GM12878 (cell line): ENCODE results near the gene TTLL11. TPM values are rescaled to one million over a fixed set of nuclear protein-coding genes. Genes with fewer than 3 reads are reported as not detected.

Experiments
- ATAC-seq: fragments of 200-7000 bp; cut with Tn5 transposase; 3 replicates; pipeline ENCODE4 v1.9.1; 2020; ENCODE audit warnings: mild to moderate bottlenecking, moderate library complexity
- BruUV-seq: library from RNA; stranded (reverse); fragments of 400-500 nt; replicated peaks from 2 replicates; lab custom pipeline; 2021; lab: Mats Ljungman, UMichigan
- CTCF ChIA-PET: fragments of 300-600 bp; sonication (Branson Sonifier 250); formaldehyde crosslinking; extraction: SDS; loops from one replicate; lab custom pipeline; 2021; ENCODE audit warnings: inconsistent platforms; lab: Yijun Ruan, JAX
- POLR2A ChIA-PET: fragments of 350-600 bp; formaldehyde crosslinking; extraction: SDS; loops from one replicate; lab custom pipeline; 2021; ENCODE audit warnings: inconsistent platforms; lab: Charles Lee
- RAD21 ChIA-PET: fragments of 300-600 bp; sonication (Branson Sonifier 250); formaldehyde crosslinking; loops from one replicate; lab custom pipeline; 2023; ENCODE audit warnings: antibody characterized with exemption; ENCODE audit not compliant: unreplicated experiment; lab: Charles Lee
- SMC1A ChIA-PET: fragments of 300-600 bp; sonication (Branson Sonifier 250); formaldehyde crosslinking; loops from one replicate; lab custom pipeline; 2023; ENCODE audit not compliant: unreplicated experiment, uncharacterized antibody; lab: Charles Lee
- DNase-seq: peaks from one replicate; pipeline ENCODE4 v3.0.0-alpha.2; 2011; ENCODE audit warnings: low read depth, low spot score
- FAIRE-seq: peaks from 3 replicates; lab custom pipeline; 2011; peaks lifted over from hg19 to GRCh38; lab: Jason Lieb, UNC
- H2AFZ ChIP-seq: 2 replicates; pipeline ENCODE4 v1.6.0; 2011; ENCODE audit warnings: low read depth, low read length, control low read depth; ENCODE audit not compliant: control insufficient read depth
- H3K27ac ChIP-seq: 2 replicates; pipeline ENCODE4 v1.5.1; 2011; ENCODE audit warnings: control low read depth; ENCODE audit not compliant: control insufficient read depth, insufficient read depth
- H3K27me3 ChIP-seq, 2 experiments: replicated peaks in 1 of 2; 2 replicates each; pipeline versions ENCODE4 v1.6.0 to v1.6.1; 2011; ENCODE audit warnings: low read length in 1 of 2; ENCODE audit not compliant: control insufficient read depth in 2 of 2, insufficient read depth in 2 of 2
- H3K36me3 ChIP-seq, 2 experiments: 2 replicates each; pipeline ENCODE4 v1.5.1; 2011; ENCODE audit warnings: low read length in 1 of 2; ENCODE audit not compliant: control insufficient read depth in 2 of 2, insufficient read depth in 2 of 2
- H3K4me1 ChIP-seq: 2 replicates; pipeline ENCODE4 v1.6.1; 2011; ENCODE audit warnings: mild to moderate bottlenecking, low read length, moderate library complexity, mixed read lengths; ENCODE audit not compliant: control insufficient read depth, insufficient read depth
- H3K4me2 ChIP-seq: 2 replicates; pipeline ENCODE4 v1.6.0; 2011; ENCODE audit warnings: control low read depth; ENCODE audit not compliant: control insufficient read depth, insufficient read depth
- H3K4me3 ChIP-seq: fragments of 200-600 bp; sonication (generic); 2 replicates; pipeline ENCODE4 v1.5.1; 2016
- H3K79me2 ChIP-seq: 2 replicates; pipeline ENCODE4 v1.6.0; 2011; ENCODE audit warnings: low read length; ENCODE audit not compliant: control insufficient read depth, insufficient read depth
- H3K9ac ChIP-seq: 2 replicates; pipeline ENCODE4 v1.8.0; 2011; ENCODE audit warnings: low read length, control low read depth, mixed read lengths; ENCODE audit not compliant: control insufficient read depth, insufficient read depth
- H3K9me3 ChIP-seq: replicated peaks from 3 replicates; pipeline ENCODE4 v1.5.1; 2011; ENCODE audit warnings: mild to moderate bottlenecking, low read length; ENCODE audit not compliant: control insufficient read depth, insufficient read depth
- H4K20me1 ChIP-seq: 2 replicates; pipeline ENCODE4 v1.6.0; 2011; ENCODE audit not compliant: control insufficient read depth, insufficient read depth
- BCLAF1 ChIP-seq: fragments of 450-650 bp; IDR thresholded peaks from 2 replicates; pipeline ENCODE4 v1.6.1; 2017; ENCODE audit warnings: antibody characterized with exemption, mild to moderate bottlenecking, moderate library complexity
- CBFB ChIP-seq: IDR thresholded peaks from 2 replicates; pipeline ENCODE4 v1.6.1; 2016; ENCODE audit warnings: antibody characterized with exemption, low read depth
- CBX3 ChIP-seq: fragments of 200-600 bp; sonication (generic); IDR thresholded peaks from 2 replicates; pipeline ENCODE4 v1.6.1; 2016; ENCODE audit warnings: low read depth, borderline replicate concordance
- E2F8 ChIP-seq: fragments of 450-650 bp; IDR thresholded peaks from 2 replicates; pipeline ENCODE4 v1.6.1; 2018; ENCODE audit warnings: mild to moderate bottlenecking, low read depth, moderate library complexity; ENCODE audit not compliant: partially characterized antibody
- FOXK2 ChIP-seq: fragments of 450-650 bp; IDR thresholded peaks from 2 replicates; pipeline ENCODE4 v1.6.1; 2017; ENCODE audit warnings: mild to moderate bottlenecking, moderate library complexity
- JUND ChIP-seq: IDR thresholded peaks from 2 replicates; pipeline ENCODE4 v1.6.1; 2012; ENCODE audit warnings: low read depth, mild to moderate bottlenecking, low read length, improper control_type of control experiment, moderate library complexity
- LARP7 ChIP-seq: fragments of 450-650 bp; IDR thresholded peaks from 2 replicates; pipeline ENCODE4 v1.6.1; 2017; ENCODE audit warnings: mild to moderate bottlenecking
- MAX ChIP-seq: IDR thresholded peaks from 2 replicates; pipeline ENCODE4 v1.6.1; 2012; ENCODE audit warnings: low read depth, low read length, improper control_type of control experiment
- MXI1 ChIP-seq: fragments of 150-350 bp; IDR thresholded peaks from 2 replicates; pipeline ENCODE4 v1.6.1; 2011; ENCODE audit warnings: low read depth, mild to moderate bottlenecking, inconsistent platforms, low read length, improper control_type of control experiment
- NR2C2 ChIP-seq: IDR thresholded peaks from 2 replicates; pipeline ENCODE4 v1.6.1; 2011; ENCODE audit warnings: borderline replicate concordance, low read depth; ENCODE audit not compliant: control insufficient read depth, insufficient read length
- PKNOX1 ChIP-seq: fragments of 450-650 bp; IDR thresholded peaks from 2 replicates; pipeline ENCODE4 v1.6.1; 2016; ENCODE audit warnings: mild to moderate bottlenecking
- RBBP5 ChIP-seq: fragments of 200-600 bp; sonication (generic); conservative IDR thresholded peaks from 2 replicates; pipeline ENCODE4 v1.6.1; 2016
- RELB ChIP-seq: fragments of 450-650 bp; IDR thresholded peaks from 2 replicates; pipeline ENCODE4 v1.6.1; 2017; ENCODE audit warnings: low read depth, mild to moderate bottlenecking, moderate library complexity
- RFX5 ChIP-seq: IDR thresholded peaks from 2 replicates; pipeline ENCODE4 v1.6.1; 2011; ENCODE audit warnings: low read depth, low read length, improper control_type of control experiment
- SUZ12 ChIP-seq: fragments of 200-600 bp; sonication (generic); IDR thresholded peaks from one replicate; pipeline ENCODE4 v1.6.1; 2018; ENCODE audit warnings: antibody characterized with exemption, mild to moderate bottlenecking; ENCODE audit not compliant: unreplicated experiment
- ZNF622 ChIP-seq: fragments of 450-650 bp; IDR thresholded peaks from 2 replicates; pipeline ENCODE4 v1.6.1; 2017; ENCODE audit warnings: mild to moderate bottlenecking, inconsistent platforms
- ZSCAN29 ChIP-seq: fragments of 450-650 bp; IDR thresholded peaks from 2 replicates; pipeline ENCODE4 v1.6.1; 2017; ENCODE audit warnings: mild to moderate bottlenecking, moderate library complexity
- WGBS: methylation state at CpG from one replicate; pipeline ENCODE4 v1.1.6; 2016; ENCODE audit warnings: low lambda C conversion rate; ENCODE audit not compliant: insufficient replicate concordance, insufficient coverage; ENCODE audit errors: missing lambda C conversion rate; 5-methylcytosine and 5-hydroxymethylcytosine counted together
- in situ Hi-C: fragments of 300-500 bp; cut with MboI; formaldehyde crosslinking; loops from 9 replicates; pipeline ENCODE4 v1.14.3; 2018; ENCODE audit warnings: mixed read lengths
- intact Hi-C: fragments of 100-400 bp; cut with micrococcal nuclease; formaldehyde crosslinking; loops from one replicate; pipeline ENCODE4 v1.14.2; 2022; ENCODE audit not compliant: unreplicated experiment
- polyA plus RNA-seq, 11 experiments: library from polyadenylated mRNA; depleted of rRNA in 4 of 11; unstranded in 6 of 11; stranded (reverse) in 5 of 11; fragments of >200 nt; fragmentation: Nextera tagmentation in 4 of 11; fragmentation: Illumina TruSeq in 1 of 11; extraction: Ambion mirVana in 4 of 11; extraction: Trizol in 1 of 11; gene quantifications; 1 replicate in 1 of 11; 2 replicates in 10 of 11; pipeline versions ENCODE4 v1.2.1 to v1.2.3, GENCODE V29; 2011 to 2016; ENCODE audit warnings: inconsistent platforms in 2 of 11, missing spikeins in 2 of 11, low read depth in 1 of 11
- total RNA-seq, 4 experiments: library from RNA; depleted of rRNA in 3 of 4; stranded (reverse); fragments of >200 nt in 3 of 4; fragmentation: Illumina TruSeq in 1 of 4; extraction: Trizol in 1 of 4; gene quantifications; 2 replicates each; pipeline versions ENCODE4 v1.2.1 to v1.2.3, GENCODE V29; 2013 to 2021

Gene TTLL11
- total and polyA plus RNA-seq, 10 of the 15 experiments (the other 5 are each of a cell fraction or from before 2014, with no cell fraction given), result 1.2 to 3.7 (median 2.9) TPM

GRCh38 chr9:122116040-122116439 is 22.9 kb upstream of the TTLL11 start:
- Histone ChIP-seq H3K4me3 (no peak overlapping the region), H3K9me3 (no peaks in the 10 kb centered on the region; the same call in 1 of the 3 replicates), H3K4me1 (no peaks in the 10 kb centered on the region), H3K36me3 (no peaks in the 10 kb centered on the region), H3K27me3 (no peaks in the 10 kb centered on the region), H3K9ac (no peak overlapping the region), H2AFZ (no peak overlapping the region), H4K20me1 (no peaks in the 10 kb centered on the region; the same call in 1 of the 2 replicates), H3K79me2 (no peaks in the 10 kb centered on the region), H3K4me2 (no peak overlapping the region), H3K27ac (no peak overlapping the region)
- in situ Hi-C loops, result no loop called here
- intact Hi-C loops, result no loop called here
- ChIA-PET SMC1A (interaction anchor here (2.6 kb wide), 1 partner anchor 17 kb away, joined by 12 read pairs; no protein-coding TSS in a partner anchor), CTCF (interaction anchor here (0.9 to 3.7 kb wide), 4 partner anchors 9 to 26 kb away, joined by 4 to 22 read pairs (median 4); no protein-coding TSS in a partner anchor), POLR2A (no interaction called here), RAD21 (no interaction called here)
- FAIRE-seq (no peak), ATAC-seq (no peak), DNase-seq (no peak)
- WGBS, result 32% methylated on average over 4 of the region's 4 CpGs
- BruUV-seq, result no TSS peak
- no peak for TF ChIP-seq SUZ12
- TF ChIP-seq RBBP5, result no peak
- no peak for TF ChIP-seq NR2C2
- no peak for TF ChIP-seq PKNOX1
- TF ChIP-seq E2F8, result no peak
- no peak for TF ChIP-seq BCLAF1
- no peak for TF ChIP-seq ZSCAN29
- TF ChIP-seq LARP7, result no peak
- TF ChIP-seq JUND, result no peak
- no peak for TF ChIP-seq MXI1
- TF ChIP-seq FOXK2, result no peak
- no peak for TF ChIP-seq CBFB
- TF ChIP-seq MAX, result no peak
- TF ChIP-seq ZNF622, result no peak
- TF ChIP-seq CBX3, result no peak
- no peak for TF ChIP-seq RFX5
- no peak for TF ChIP-seq RELB
